Esophagus muscularis mucosa (tissue), 4 donors: Measurements from ENCODE around the gene SLC30A1. TPM values are rescaled to one million over a fixed set of nuclear protein-coding genes. Genes with fewer than 3 reads are reported as not detected.

ENCODE experiments used
- DNase-seq: peaks from one replicate; pipeline ENCODE4 v3.0.0-alpha.2; 2017; ENCODE audit errors: extremely low spot score
- H3K27ac ChIP-seq, 4 donors: fragments of 200-600 bp; sonication (generic); replicated peaks in 1 of 4; 1 replicate in 3 of 4; 2 replicates in 1 of 4; pipeline ENCODE4 v1.5.1; 2016 to 2019; ENCODE audit warnings: mild to moderate bottlenecking in 1 of 4
- H3K27me3 ChIP-seq, 4 donors: fragments of 200-600 bp; sonication (generic); one replicate each; pipeline versions ENCODE4 v1.5.1 to v1.6.0; 2016 to 2019
- H3K36me3 ChIP-seq, 4 donors: fragments of 200-600 bp; sonication (generic); one replicate each; pipeline ENCODE4 v1.5.1; 2016 to 2019
- H3K4me1 ChIP-seq, 4 donors: fragments of 200-600 bp; sonication (generic); one replicate each; pipeline ENCODE4 v1.5.1; 2016 to 2019
- H3K4me3 ChIP-seq, 4 donors: fragments of 200-600 bp; sonication (generic); 1 replicate in 2 of 4; 2 replicates in 2 of 4; pipeline ENCODE4 v1.5.1; 2016 to 2019; ENCODE audit warnings: mild to moderate bottlenecking in 4 of 4, moderate library complexity in 1 of 4
- H3K9me3 ChIP-seq, 4 donors: fragments of 200-600 bp; sonication (generic); 1 replicate in 3 of 4; 2 replicates in 1 of 4; pipeline ENCODE4 v1.5.1; 2016 to 2019
- EP300 ChIP-seq: sonication (generic); formaldehyde crosslinking; IDR thresholded peaks from one replicate; pipeline ENCODE4 v1.6.1; 2017; ENCODE audit warnings: antibody characterized with exemption
- POLR2A ChIP-seq: fragments of 450-650 bp; IDR thresholded peaks from one replicate; pipeline ENCODE4 v1.6.1; 2017; ENCODE audit warnings: antibody characterized with exemption, moderate library complexity, mild to moderate bottlenecking, low read depth
- POLR2AphosphoS5 ChIP-seq, 2 donors: sonication (generic); formaldehyde crosslinking; IDR thresholded peaks; one replicate each; pipeline ENCODE4 v1.6.1; 2017; ENCODE audit warnings: antibody characterized with exemption in 2 of 2
- whole genome bisulfite sequencing: methylation state at CpG from one replicate; pipeline ENCODE4 v1.1.5; 2018; 5-methylcytosine and 5-hydroxymethylcytosine counted together
- intact Hi-C: fragments of 100-400 bp; cut with DNase I; formaldehyde crosslinking; loops from one replicate; pipeline ENCODE4 v1.15.1; 2023
- total RNA-seq, 4 donors: library from RNA; depleted of rRNA; stranded (reverse); fragments of >200 nt; gene quantifications; one replicate each; pipeline versions ENCODE4 v1.1.0 to v1.2.1, GENCODE V29; 2016
- TF ChIP-seq, protein P1 (sequence below), 3 experiments: fragments of 200-600 bp in 2 of 3; fragments of 450-650 bp in 1 of 3; sonication (generic) in 2 of 3; IDR thresholded peaks; one replicate each; pipeline ENCODE4 v1.5.1; 2017 to 2019; ENCODE audit warnings: antibody characterized with exemption in 3 of 3, mild to moderate bottlenecking in 2 of 3, moderate library complexity in 1 of 3

SLC30A1 gene
- total RNA-seq, 4 donors from 2014 or later, result 7.5 to 10.6 (median 10.2) TPM

DNA sequence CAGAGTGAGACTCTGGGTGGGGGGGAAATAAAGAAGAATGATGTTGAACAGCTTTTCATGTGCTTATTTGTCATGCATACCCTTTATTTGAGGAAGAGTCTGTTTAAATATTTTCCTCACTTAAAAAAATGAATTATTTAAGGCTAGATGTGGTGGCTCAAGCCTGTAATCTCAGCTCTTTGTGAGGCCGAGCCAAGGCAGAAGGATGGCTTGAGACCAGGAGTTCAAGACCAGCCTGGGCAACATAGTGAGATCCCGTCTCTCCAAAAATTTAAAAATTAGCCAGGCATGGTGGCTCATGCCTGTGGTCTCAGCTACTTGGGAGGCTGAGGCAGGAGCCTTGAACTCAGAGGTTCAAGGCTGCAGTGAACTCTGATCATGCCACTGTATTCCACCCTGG lies 25.4 kb downstream of the SLC30A1 start:
- H3K36me3 ChIP-seq, result no peaks in the 10 kb centered on the region
- no peak overlapping the region for H3K27ac ChIP-seq
- peaks cover 0 to 3% (median 0%) of the 10 kb centered on the region in 4 donors for H3K27me3 ChIP-seq
- H3K9me3 ChIP-seq, result no peaks in the 10 kb centered on the region
- TF ChIP-seq EP300 (no peak), POLR2AphosphoS5 (IDR thresholded peaks at IDR 0.05) (no peak), POLR2A (no peak)
- TF ChIP-seq, protein P1, sequence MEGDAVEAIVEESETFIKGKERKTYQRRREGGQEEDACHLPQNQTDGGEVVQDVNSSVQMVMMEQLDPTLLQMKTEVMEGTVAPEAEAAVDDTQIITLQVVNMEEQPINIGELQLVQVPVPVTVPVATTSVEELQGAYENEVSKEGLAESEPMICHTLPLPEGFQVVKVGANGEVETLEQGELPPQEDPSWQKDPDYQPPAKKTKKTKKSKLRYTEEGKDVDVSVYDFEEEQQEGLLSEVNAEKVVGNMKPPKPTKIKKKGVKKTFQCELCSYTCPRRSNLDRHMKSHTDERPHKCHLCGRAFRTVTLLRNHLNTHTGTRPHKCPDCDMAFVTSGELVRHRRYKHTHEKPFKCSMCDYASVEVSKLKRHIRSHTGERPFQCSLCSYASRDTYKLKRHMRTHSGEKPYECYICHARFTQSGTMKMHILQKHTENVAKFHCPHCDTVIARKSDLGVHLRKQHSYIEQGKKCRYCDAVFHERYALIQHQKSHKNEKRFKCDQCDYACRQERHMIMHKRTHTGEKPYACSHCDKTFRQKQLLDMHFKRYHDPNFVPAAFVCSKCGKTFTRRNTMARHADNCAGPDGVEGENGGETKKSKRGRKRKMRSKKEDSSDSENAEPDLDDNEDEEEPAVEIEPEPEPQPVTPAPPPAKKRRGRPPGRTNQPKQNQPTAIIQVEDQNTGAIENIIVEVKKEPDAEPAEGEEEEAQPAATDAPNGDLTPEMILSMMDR (IDR thresholded peaks at IDR 0.05), result no peak
- H3K4me3 ChIP-seq, result no peak overlapping the region
- peak; percentile 8 for DNase-seq
- peaks cover 8 to 11% (median 9%) of the 10 kb centered on the region in 4 donors for H3K4me1 ChIP-seq
- intact Hi-C loops, result no loop called here
- WGBS, result 91% methylated on average over 2 of the region's 2 CpGs

GRCh38 chr1:211551638-211552460 lies 27.1 kb downstream of the SLC30A1 start:
- intact Hi-C loops, result no loop called here
- no peak overlapping the region for H3K27ac ChIP-seq
- peaks cover 8 to 12% (median 10%) of the 10 kb centered on the region in 4 donors for H3K4me1 ChIP-seq
- peak; percentile 66 for DNase-seq
- WGBS, result 75% methylated on average over 12 of the region's 12 CpGs
- no peak overlapping the region for H3K4me3 ChIP-seq
- no peaks in the 10 kb centered on the region for H3K36me3 ChIP-seq
- H3K9me3 ChIP-seq, result no peaks in the 10 kb centered on the region
- peaks cover 0 to 3% (median 0%) of the 10 kb centered on the region in 4 donors for H3K27me3 ChIP-seq
- TF ChIP-seq POLR2A (no peak), EP300 (no peak), POLR2AphosphoS5 (IDR thresholded peaks at IDR 0.05) (no peak)
- TF ChIP-seq, protein P1 (IDR thresholded peaks at IDR 0.05), result no peak

GRCh38 chr1:211549092-211549711 lies 29.8 kb downstream of the SLC30A1 start:
- H3K36me3 ChIP-seq, result no peaks in the 10 kb centered on the region
- H3K4me1 ChIP-seq, result peaks cover 8 to 12% (median 10%) of the 10 kb centered on the region in 4 donors
- DNase-seq, result no peak
- intact Hi-C loops, result no loop called here
- WGBS, result 50% methylated on average over 6 of the region's 6 CpGs
- H3K4me3 ChIP-seq, result no peak overlapping the region
- H3K27ac ChIP-seq, result peak overlapping the region in 1 of 4 donors; percentile 14
- TF ChIP-seq POLR2A (no peak), EP300 (no peak), POLR2AphosphoS5 (IDR thresholded peaks at IDR 0.05) (no peak)
- TF ChIP-seq, protein P1 (IDR thresholded peaks at IDR 0.05), result no peak
- H3K9me3 ChIP-seq, result no peaks in the 10 kb centered on the region
- no peaks in the 10 kb centered on the region for H3K27me3 ChIP-seq

GRCh38 chr1:211548321-211549091 lies 30.5 kb downstream of the SLC30A1 start:
- 91% methylated on average over 9 of the region's 9 CpGs for WGBS
- intact Hi-C loops, result no loop called here
- H3K36me3 ChIP-seq, result no peaks in the 10 kb centered on the region

More at GRCh38 chr1:211548321-211549091, 30.5 kb downstream of the SLC30A1 start:
- Histone ChIP-seq H3K9me3 (no peaks in the 10 kb centered on the region), H3K27me3 (no peaks in the 10 kb centered on the region), H3K27ac (peak overlapping the region in 1 of 4 donors; percentile 14), H3K4me3 (no peak overlapping the region), H3K4me1 (peaks cover 8 to 12% (median 10%) of the 10 kb centered on the region in 4 donors)
- no peak for DNase-seq
- TF ChIP-seq EP300 (no peak), POLR2A (no peak), POLR2AphosphoS5 (IDR thresholded peaks at IDR 0.05) (no peak)
- TF ChIP-seq, protein P1 (IDR thresholded peaks at IDR 0.05), result no peak
